ENCODE data around the gene PRKCE. TPM values are rescaled to one million over a fixed set of nuclear protein-coding genes. Genes with fewer than 3 reads are reported as not detected.

PRKCE gene
- total and polyA plus RNA-seq, 2 experiments from 2014 or later = 0.94 to 1.2 TPM

- peak overlapping the region; percentile 12 for H3K4me2 ChIP-seq
- Mint-ChIP-seq H3K27me3 (ENCODE audit: insufficient read depth, low read depth, poor library complexity) (peaks cover 2% of the 10 kb centered on the region), H3K9me3 (no peaks in the 10 kb centered on the region; the same call in 2 of the 3 replicates), H3K4me1 (peaks cover 23% of the 10 kb centered on the region), H3K36me3 (ENCODE audit: low read depth) (no peaks in the 10 kb centered on the region), H3K4me3 (no peak overlapping the region), H3K27ac (no peak overlapping the region)
- H3K4me3 ChIP-seq = no peak overlapping the region
- peaks cover 9% of the 10 kb centered on the region for H3K4me1 ChIP-seq (ENCODE audit: insufficient read depth)
- ATAC-seq (no peak), DNase-seq (ENCODE audit: low spot score) (no peak)
- no peaks in the 10 kb centered on the region for H3F3A ChIP-seq (replicated peaks; ENCODE audit: low read depth)
- H3K9me2 ChIP-seq (ENCODE audit: insufficient read depth) = peaks cover 7% of the 10 kb centered on the region; the same call in 1 of the 2 replicates
- H4K20me1 ChIP-seq (replicated peaks; ENCODE audit: insufficient read depth) = no peaks in the 10 kb centered on the region
- H3K36me3 ChIP-seq (ENCODE audit: insufficient read depth) = no peaks in the 10 kb centered on the region
- no peaks in the 10 kb centered on the region for H3K27me3 ChIP-seq (ENCODE audit: insufficient read depth)
- no peak overlapping the region for H3K27ac ChIP-seq (ENCODE audit: low read depth)
- TF ChIP-seq EZH2 (IDR thresholded peaks at IDR 0.05; ENCODE audit: low read depth, unreplicated experiment) (no peak), ZNF331 (CRISPR knock-in tag; IDR thresholded peaks at IDR 0.05; ENCODE audit: low read depth) (no peak), ETS1 (IDR thresholded peaks at IDR 0.05) (no peak), STAT1 (IDR thresholded peaks at IDR 0.05; ENCODE audit: unreplicated experiment) (no peak)
- H2AFZ ChIP-seq = peak overlapping the region; percentile 4; the same call in 1 of the 2 replicates
- H3K79me2 ChIP-seq (replicated peaks; ENCODE audit: insufficient read depth) = no peaks in the 10 kb centered on the region
These were observed 518.0 kb downstream of the PRKCE start for GRCh38 chr2:46169467-46169866.

- Histone ChIP-seq H3K27me3 (ENCODE audit: insufficient read depth) (no peaks in the 10 kb centered on the region), H3K4me3 (no peak overlapping the region), H3K79me2 (replicated peaks; ENCODE audit: insufficient read depth) (no peaks in the 10 kb centered on the region), H3F3A (replicated peaks; ENCODE audit: low read depth) (no peaks in the 10 kb centered on the region), H3K27ac (ENCODE audit: low read depth) (no peak overlapping the region), H3K36me3 (ENCODE audit: insufficient read depth) (no peaks in the 10 kb centered on the region), H3K4me1 (ENCODE audit: insufficient read depth) (peaks cover 9% of the 10 kb centered on the region), H2AFZ (no peak overlapping the region), H3K9me2 (ENCODE audit: insufficient read depth) (peaks cover 7% of the 10 kb centered on the region; the same call in 1 of the 2 replicates), H3K4me2 (no peak overlapping the region), H4K20me1 (replicated peaks; ENCODE audit: insufficient read depth) (no peaks in the 10 kb centered on the region)
- Mint-ChIP-seq H3K9me3 (no peaks in the 10 kb centered on the region; the same call in 2 of the 3 replicates), H3K27ac (no peak overlapping the region), H3K36me3 (ENCODE audit: low read depth) (no peaks in the 10 kb centered on the region), H3K4me3 (no peak overlapping the region), H3K27me3 (ENCODE audit: insufficient read depth, low read depth, poor library complexity) (peaks cover 2% of the 10 kb centered on the region), H3K4me1 (peaks cover 23% of the 10 kb centered on the region)
- ATAC-seq (no peak), DNase-seq (ENCODE audit: low spot score) (no peak)
- TF ChIP-seq CTCF (conservative IDR thresholded peaks at IDR 0.05; ENCODE audit: low read depth in 2 of 2) = no peak
- no peak for TF ChIP-seq STAT1 (IDR thresholded peaks at IDR 0.05; ENCODE audit: unreplicated experiment)
- TF ChIP-seq NANOG (IDR thresholded peaks at IDR 0.05; ENCODE audit: borderline replicate concordance) = no peak
- no peak for TF ChIP-seq EZH2phosphoT487 (IDR thresholded peaks at IDR 0.05; ENCODE audit: unreplicated experiment)
- no peak for TF ChIP-seq JUNB (IDR thresholded peaks at IDR 0.05; ENCODE audit: unreplicated experiment)
- TF ChIP-seq EZH2 (IDR thresholded peaks at IDR 0.05; ENCODE audit: low read depth, unreplicated experiment) = no peak
- no peak for TF ChIP-seq ZNF462 (CRISPR knock-in tag; IDR thresholded peaks at IDR 0.05)
These were observed 518.6 kb downstream of the PRKCE start for GRCh38 chr2:46170026-46170425.
